GM21737 (cell line): Measurements from ENCODE around the gene PRKCH.
A peak's percentile ranks its signal among the peaks of the same experiment; 100 is the strongest.

Experiments used
- ATAC-seq: cut with Tn5 transposase; IDR thresholded peaks from one replicate; pipeline ENCODE4 v1.9.1; 2021; ENCODE audit warnings: mild to moderate bottlenecking, moderate library complexity; ENCODE audit not compliant: unreplicated experiment

PRKCH gene

GRCh38 chr14:61321385-61322010, at the start of gene PRKCH:
PRKCH (plus strand) TSS chr14:61321579; CDS start chr14:61322102, 523 bp downstream.
- ATAC-seq: peak; percentile 58

- ATAC-seq: no peak
These were observed 44.1 kb upstream of the PRKCH start for GRCh38 chr14:61277232-61277631.

GRCh38 chr14:61277784-61278183, 43.6 kb upstream of the PRKCH start:
- no peak for ATAC-seq

GRCh38 chr14:61279082-61279481, 42.3 kb upstream of the PRKCH start:
- no peak for ATAC-seq

- no peak for ATAC-seq
These were observed 41.3 kb upstream of the PRKCH start for GRCh38 chr14:61280092-61280525.

- ATAC-seq: no peak
These were observed 40.7 kb upstream of the PRKCH start for GRCh38 chr14:61280526-61281185.

GRCh38 chr14:61281186-61281947, 40.0 kb upstream of the PRKCH start, which contains the start of gene TMEM30B:
TMEM30B (minus strand) TSS chr14:61281338; CDS start chr14:61281147, 191 bp downstream.
- ATAC-seq: no peak

GRCh38 chr14:61281948-61282275, 39.5 kb upstream of the PRKCH start:
- ATAC-seq: no peak

- ATAC-seq: no peak
These were observed 38.6 kb upstream of the PRKCH start for GRCh38 chr14:61282746-61283145.

- ATAC-seq: no peak
These were observed 37.4 kb upstream of the PRKCH start for GRCh38 chr14:61284001-61284400.

GRCh38 chr14:61285364-61285763, 36.0 kb upstream of the PRKCH start:
- no peak for ATAC-seq

- no peak for ATAC-seq
These were observed 34.2 kb upstream of the PRKCH start for GRCh38 chr14:61287196-61287595.

- ATAC-seq: no peak
These were observed 33.2 kb upstream of the PRKCH start for GRCh38 chr14:61288228-61288627.

- ATAC-seq: no peak
These were observed 32.7 kb upstream of the PRKCH start for GRCh38 chr14:61288720-61289119.

- no peak for ATAC-seq
These were observed 30.7 kb upstream of the PRKCH start for GRCh38 chr14:61290701-61291100.

- no peak for ATAC-seq
These were observed 25.2 kb upstream of the PRKCH start for GRCh38 chr14:61296151-61296550.

GRCh38 chr14:61296719-61297502, 24.5 kb upstream of the PRKCH start:
- no peak for ATAC-seq

- ATAC-seq: no peak
These were observed 23.8 kb upstream of the PRKCH start for GRCh38 chr14:61297581-61297980.

- no peak for ATAC-seq
These were observed 22.6 kb upstream of the PRKCH start for GRCh38 chr14:61298824-61299223.

GRCh38 chr14:61300209-61300608, 21.2 kb upstream of the PRKCH start:
- ATAC-seq: no peak

GRCh38 chr14:61300754-61301153, 20.6 kb upstream of the PRKCH start:
- no peak for ATAC-seq
